ENCODE measurements around the gene MDP1. TPM values are rescaled to one million over a fixed set of nuclear protein-coding genes. Genes with fewer than 3 reads are reported as not detected.

MDP1 gene
- total RNA-seq, 1 donor from 2014 or later: 16.6 TPM

GRCh38 chr14:24212924-24213865 lies 2.7 kb downstream of the MDP1 start, which contains the start of gene CHMP4A:
Gene CHMP4A (minus strand): TSS chr14:24213488. CDS start chr14:24213439, 49 bp downstream.
- Histone ChIP-seq H3K4me3 (peak within 1 kb of the TSS; percentile 86), H3K4me1 (peaks cover 43% of the 10 kb centered on the region), H3K27me3 (ENCODE audit: low read depth) (no peaks in the 10 kb centered on the region), H3K36me3 (peaks cover 42% of the 10 kb centered on the region), H3K9me3 (replicated peaks) (no peaks in the 10 kb centered on the region), H3K27ac (replicated peaks) (peak within 1 kb of the TSS; percentile 97)
- intact Hi-C loops (cut with micrococcal nuclease): no loop called here
- TF ChIP-seq, protein P1, sequence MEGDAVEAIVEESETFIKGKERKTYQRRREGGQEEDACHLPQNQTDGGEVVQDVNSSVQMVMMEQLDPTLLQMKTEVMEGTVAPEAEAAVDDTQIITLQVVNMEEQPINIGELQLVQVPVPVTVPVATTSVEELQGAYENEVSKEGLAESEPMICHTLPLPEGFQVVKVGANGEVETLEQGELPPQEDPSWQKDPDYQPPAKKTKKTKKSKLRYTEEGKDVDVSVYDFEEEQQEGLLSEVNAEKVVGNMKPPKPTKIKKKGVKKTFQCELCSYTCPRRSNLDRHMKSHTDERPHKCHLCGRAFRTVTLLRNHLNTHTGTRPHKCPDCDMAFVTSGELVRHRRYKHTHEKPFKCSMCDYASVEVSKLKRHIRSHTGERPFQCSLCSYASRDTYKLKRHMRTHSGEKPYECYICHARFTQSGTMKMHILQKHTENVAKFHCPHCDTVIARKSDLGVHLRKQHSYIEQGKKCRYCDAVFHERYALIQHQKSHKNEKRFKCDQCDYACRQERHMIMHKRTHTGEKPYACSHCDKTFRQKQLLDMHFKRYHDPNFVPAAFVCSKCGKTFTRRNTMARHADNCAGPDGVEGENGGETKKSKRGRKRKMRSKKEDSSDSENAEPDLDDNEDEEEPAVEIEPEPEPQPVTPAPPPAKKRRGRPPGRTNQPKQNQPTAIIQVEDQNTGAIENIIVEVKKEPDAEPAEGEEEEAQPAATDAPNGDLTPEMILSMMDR (IDR thresholded peaks at IDR 0.05; ENCODE audit: borderline replicate concordance): peak; percentile 42
- DNase-seq: peak; percentile 97

DNA sequence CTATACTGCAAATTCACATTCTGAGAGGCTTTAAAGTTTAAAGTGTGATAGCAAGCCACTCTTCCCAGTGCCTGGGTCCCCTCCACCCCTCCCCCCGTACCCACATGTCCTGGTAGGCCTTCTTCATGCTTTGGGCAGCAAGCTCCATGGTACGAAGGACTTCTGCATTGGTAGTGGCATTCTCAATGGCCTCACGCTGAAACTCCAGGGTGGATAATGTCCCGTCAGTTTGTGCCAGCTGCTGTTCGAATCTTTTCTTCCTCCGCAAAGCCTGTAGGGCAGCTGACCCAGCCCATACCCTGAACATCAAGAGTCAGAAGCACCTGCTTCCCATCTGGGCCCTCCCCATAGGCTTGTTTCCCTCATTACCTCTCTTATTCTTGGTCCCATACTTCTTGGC lies 4.6 kb downstream of the MDP1 start:
- Histone ChIP-seq H3K4me1 (peaks cover 48% of the 10 kb centered on the region), H3K27ac (replicated peaks) (no peak overlapping the region), H3K9me3 (replicated peaks) (no peaks in the 10 kb centered on the region), H3K36me3 (peaks cover 52% of the 10 kb centered on the region), H3K4me3 (no peak overlapping the region), H3K27me3 (ENCODE audit: low read depth) (no peaks in the 10 kb centered on the region)
- DNase-seq: no peak
- TF ChIP-seq, protein P1 (IDR thresholded peaks at IDR 0.05; ENCODE audit: borderline replicate concordance): no peak
- intact Hi-C loops (cut with micrococcal nuclease): no loop called here

DNA sequence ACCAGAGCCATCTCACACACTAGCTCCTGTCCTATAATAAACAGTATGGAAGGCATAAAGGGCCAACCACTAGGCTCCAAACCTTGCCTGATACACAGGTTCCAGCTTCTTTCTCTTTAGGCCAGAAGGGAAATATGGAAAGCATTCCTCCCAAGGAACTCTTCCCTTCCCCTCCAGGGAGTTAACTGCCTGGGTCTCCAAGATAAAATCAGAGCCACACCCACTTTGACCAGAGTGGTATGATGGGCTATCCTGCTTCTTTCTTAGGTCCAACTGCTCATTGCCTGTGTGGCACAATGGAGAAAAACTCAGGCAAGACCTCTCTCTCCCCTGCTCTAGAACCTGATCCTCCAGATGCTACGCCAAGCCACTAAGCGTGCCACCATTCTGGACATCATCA lies 8.2 kb downstream of the MDP1 start:
- Histone ChIP-seq H3K9me3 (replicated peaks) (no peaks in the 10 kb centered on the region), H3K36me3 (peaks cover 71% of the 10 kb centered on the region), H3K27ac (replicated peaks) (no peak overlapping the region), H3K4me1 (peaks cover 14% of the 10 kb centered on the region), H3K27me3 (ENCODE audit: low read depth) (no peaks in the 10 kb centered on the region), H3K4me3 (no peak overlapping the region)
- TF ChIP-seq, protein P1 (IDR thresholded peaks at IDR 0.05; ENCODE audit: borderline replicate concordance): no peak
- intact Hi-C loops (cut with micrococcal nuclease): no loop called here
- DNase-seq: no peak

GRCh38 chr14:24207104-24207551 lies 8.7 kb downstream of the MDP1 start:
- H3K4me3 ChIP-seq: no peak overlapping the region
- DNase-seq: no peak
- H3K4me1 ChIP-seq: peaks cover 9% of the 10 kb centered on the region
- H3K27ac ChIP-seq (replicated peaks): no peak overlapping the region
- peaks cover 74% of the 10 kb centered on the region for H3K36me3 ChIP-seq
- intact Hi-C loops (cut with micrococcal nuclease): no loop called here
- no peaks in the 10 kb centered on the region for H3K9me3 ChIP-seq (replicated peaks)
- TF ChIP-seq, protein P1 (IDR thresholded peaks at IDR 0.05; ENCODE audit: borderline replicate concordance): no peak
- H3K27me3 ChIP-seq (ENCODE audit: low read depth): no peaks in the 10 kb centered on the region

DNA sequence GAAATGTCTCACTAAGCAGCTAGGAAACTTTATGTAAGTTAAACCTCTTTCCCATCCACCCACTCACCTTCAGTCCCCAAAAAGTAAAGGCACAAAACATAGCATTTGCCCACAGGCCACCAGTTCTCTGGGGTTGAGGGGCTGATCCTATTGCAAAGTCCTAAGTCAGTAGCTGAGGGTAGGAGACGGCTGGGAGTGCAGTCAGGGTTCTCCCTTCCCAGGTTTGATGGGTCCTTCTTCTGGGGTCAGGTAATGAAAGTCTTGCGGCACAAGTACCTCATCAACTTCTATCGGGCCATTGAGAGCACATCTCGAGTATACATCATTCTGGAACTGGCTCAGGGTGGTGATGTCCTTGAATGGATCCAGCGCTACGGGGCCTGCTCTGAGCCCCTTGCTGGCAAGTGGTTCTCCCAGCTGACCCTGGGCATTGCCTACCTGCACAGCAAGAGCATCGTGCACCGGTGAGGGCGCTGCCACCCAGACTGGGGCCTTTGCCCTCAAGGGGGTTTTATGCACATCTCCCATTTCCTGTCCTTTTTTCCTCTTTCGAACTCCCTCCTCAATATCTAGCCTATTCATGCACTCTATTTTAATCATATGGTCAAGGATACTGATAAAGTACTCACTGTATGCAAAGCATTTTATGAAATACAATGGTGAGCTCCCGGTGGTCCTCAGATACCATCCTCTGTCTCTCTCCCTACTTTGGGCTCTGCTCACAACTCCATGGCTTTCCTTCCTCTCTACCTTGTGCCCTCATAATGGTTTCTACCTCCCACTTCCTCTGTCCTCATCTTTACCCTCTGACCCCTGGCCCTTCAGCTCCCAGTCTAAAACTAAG lies 9.4 kb downstream of the MDP1 start:
- Histone ChIP-seq H3K4me1 (peaks cover 6% of the 10 kb centered on the region), H3K27ac (replicated peaks) (no peak overlapping the region), H3K9me3 (replicated peaks) (no peaks in the 10 kb centered on the region), H3K27me3 (ENCODE audit: low read depth) (no peaks in the 10 kb centered on the region), H3K36me3 (peaks cover 78% of the 10 kb centered on the region), H3K4me3 (no peak overlapping the region)
- TF ChIP-seq, protein P1 (IDR thresholded peaks at IDR 0.05; ENCODE audit: borderline replicate concordance): no peak
- no peak for DNase-seq
- intact Hi-C loops (cut with micrococcal nuclease): no loop called here
